HG02852 (cell line): ENCODE results near the gene MAP4K1.
A peak's percentile ranks its signal among the peaks of the same experiment; 100 is the strongest.
"Not testable (repeated sequence)": the region's sequence is repeated elsewhere in the genome, so short reads cannot be mapped to it uniquely, and the experiment has no call there.

Source experiments
- ATAC-seq: cut with Tn5 transposase; IDR thresholded peaks from one replicate; pipeline ENCODE4 v1.9.1; 2021; ENCODE audit warnings: mild to moderate bottlenecking, moderate library complexity; ENCODE audit not compliant: unreplicated experiment

The MAP4K1 gene

DNA sequence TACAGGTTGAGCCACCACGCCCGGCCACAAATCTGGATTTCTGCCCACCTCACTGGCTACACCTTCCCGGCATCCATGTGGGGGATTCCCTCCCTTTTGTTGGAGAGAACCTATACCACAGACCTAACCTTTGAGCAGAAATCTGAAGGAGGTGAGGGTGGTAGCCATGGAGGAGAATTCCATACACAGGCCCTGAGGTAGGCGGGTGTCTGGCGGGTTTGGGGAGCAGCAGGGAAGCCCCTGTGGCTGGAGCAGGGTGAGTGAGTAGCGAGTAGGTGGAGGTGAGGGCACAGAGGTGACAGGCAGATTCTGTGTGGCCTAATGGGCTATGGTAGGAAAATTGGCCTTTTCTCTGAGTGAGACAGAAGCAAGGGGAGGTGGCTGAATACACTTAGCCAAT is 11.8 kb upstream of the MAP4K1 start:
- no peak for ATAC-seq

DNA sequence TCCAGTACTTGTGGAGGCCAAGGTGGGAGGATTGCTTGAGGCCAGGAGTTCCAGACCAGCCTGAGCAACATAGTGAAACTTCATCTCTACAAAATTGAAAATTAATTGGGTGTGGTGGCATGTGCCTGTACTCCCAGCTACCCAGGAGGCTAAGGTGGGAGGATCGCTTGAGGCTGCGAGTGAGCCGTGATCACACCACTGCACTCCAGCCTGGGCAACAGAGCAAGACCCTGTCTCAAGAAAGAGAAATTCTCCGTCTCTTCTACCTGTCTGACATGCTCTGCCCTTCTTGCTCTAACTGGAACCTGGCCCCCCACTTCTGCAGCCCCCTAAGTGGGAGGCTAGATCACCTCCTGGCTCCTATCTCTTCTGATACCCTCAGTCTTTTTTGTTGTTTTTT is 8.6 kb upstream of the MAP4K1 start:
- no peak for ATAC-seq

DNA sequence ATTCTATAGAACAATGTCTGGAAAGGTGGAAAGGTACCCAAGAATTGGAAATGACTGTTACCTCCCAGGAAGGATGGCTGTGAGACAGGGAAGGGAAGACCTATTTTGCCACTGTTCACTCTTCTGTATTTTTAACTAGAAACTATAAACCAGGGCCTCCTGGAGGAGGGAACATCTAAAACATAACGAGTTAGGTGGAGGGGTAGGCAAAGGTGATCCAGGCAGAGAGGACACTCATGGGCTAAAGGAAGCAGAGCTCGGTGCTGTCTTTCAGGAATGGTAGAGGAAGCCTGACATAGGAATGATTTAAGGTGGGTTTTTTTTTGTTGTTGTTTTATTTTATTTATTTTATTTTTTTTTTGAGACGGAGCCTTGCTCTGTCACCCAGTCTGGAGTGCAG is 7.1 kb upstream of the MAP4K1 start:
- no peak for ATAC-seq

DNA sequence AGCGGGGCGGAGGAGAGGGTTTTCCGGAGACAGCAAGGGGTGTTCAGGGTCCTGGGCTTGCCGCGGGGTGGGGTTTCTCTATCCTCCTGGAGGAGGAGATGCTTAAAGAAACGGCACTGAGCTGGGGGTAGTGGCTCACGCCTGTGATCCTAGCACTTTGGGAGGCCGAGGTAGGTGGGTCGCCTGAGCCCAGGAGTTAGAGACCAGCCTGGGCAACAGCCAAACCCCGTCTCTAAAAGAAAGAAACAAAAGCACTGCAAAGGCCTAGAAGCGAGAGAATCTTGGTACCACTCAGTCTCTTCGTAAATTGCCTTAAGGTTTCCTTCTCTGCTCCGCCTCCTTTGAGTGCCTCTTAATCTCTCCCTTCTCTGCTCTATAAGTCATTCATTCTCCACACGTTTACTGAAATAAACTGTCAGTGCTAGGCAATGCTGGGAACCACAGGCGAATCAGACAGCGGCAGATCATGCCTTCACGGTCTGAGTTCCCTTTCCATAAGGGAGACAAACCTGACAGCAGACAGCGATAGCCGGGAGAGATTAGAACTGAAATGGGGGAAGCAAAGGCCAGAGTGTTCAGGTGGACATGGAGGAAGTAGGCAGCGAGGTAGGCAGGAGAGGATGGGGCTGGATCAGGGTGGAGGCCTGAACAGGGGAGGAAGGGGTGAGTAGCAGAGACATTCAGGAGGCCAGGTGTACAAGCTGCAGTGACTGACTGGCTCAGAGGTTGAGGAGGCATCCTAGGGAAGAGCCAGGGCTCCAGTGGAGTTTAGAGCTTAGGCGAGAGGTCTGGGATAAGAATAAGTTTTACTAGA is 1.8 kb upstream of the MAP4K1 start:
- no peak for ATAC-seq

DNA sequence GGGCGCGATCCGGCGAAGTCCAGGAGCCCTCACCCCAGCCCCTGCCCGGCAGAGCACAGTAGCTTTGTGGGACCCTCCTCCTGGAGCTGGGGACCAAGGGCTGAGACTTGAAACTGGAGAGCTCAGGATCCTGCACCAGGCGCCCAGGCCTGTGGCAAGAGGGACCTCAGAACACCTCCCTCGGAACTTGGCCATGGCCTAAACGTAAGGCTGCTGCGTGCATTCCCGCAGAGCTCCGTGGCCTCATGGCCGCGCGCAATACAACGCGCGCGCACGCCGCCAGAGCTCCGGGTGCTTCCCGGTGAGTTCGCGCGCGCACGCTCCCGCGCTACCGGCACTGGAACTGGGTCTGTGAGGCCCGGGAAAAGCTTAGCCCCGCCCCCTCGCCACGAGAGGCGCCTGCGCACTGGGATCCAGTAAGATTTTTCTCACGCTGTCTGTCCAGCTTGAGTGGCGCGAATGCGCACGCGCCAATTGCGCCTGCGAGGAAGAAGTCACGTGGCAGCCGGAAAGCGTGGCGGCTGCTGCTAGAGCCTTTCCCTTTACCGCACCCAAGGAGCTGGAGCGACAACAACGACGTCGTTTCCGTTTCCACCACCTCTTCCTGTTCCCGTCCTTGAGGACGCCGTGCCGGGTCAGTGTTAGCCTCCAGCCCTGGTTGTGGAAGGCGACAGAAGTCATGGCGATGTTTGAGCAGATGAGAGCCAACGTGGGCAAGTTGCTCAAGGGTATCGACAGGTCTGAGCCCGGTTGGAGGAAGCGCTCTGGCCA is 1.0 kb upstream of the MAP4K1 start, which contains the start of gene EIF3K:
EIF3K (plus strand) TSS at position 599 of the 771 bp plus-strand sequence; CDS start at position 680, 81 bp downstream.
- peak; percentile 64 for ATAC-seq

DNA sequence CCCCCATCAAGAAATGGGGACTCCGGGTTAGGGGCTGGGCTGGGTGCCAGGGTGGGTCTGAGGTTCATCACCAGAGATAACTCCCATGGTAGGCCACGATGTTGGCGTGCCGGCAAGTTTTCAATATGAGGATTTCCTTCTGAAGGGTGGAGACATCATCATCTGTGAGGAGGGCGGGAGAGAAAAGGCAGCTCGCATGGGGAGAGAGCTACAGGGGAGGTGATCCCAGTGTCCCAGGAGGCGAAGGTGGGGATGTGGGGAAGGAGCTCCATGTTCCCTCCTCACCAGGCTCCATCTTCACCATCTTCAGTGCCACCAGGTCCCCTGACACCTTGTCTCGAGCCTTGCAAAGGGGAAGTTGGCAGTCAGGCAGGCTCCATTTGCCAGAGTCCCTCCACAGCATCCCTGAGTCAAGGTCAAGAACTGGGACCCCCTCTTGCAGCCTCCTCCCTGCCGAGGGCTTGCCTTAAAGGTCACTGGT is 430 bp downstream of the MAP4K1 start:
- ATAC-seq, result no peak

DNA sequence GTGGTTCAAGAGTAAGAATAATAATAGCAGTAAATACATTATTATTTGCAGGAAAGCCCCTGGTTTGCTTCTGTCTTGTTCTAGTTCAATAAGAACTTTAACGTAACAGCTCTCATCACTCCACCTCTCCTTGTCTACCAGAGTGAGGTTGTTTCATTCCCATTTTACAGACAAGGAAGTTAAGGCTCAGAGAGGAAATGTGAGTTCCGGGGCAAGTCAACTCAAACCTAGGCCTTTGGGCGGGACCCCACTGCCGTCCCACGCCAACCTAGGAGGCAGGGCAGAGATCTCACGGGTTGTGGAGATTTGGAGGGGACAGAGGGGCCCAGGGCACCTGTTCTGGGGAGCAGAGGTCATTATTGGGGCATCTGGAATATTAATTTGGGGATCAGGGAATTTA is 1.5 kb downstream of the MAP4K1 start:
- ATAC-seq, result no peak

DNA sequence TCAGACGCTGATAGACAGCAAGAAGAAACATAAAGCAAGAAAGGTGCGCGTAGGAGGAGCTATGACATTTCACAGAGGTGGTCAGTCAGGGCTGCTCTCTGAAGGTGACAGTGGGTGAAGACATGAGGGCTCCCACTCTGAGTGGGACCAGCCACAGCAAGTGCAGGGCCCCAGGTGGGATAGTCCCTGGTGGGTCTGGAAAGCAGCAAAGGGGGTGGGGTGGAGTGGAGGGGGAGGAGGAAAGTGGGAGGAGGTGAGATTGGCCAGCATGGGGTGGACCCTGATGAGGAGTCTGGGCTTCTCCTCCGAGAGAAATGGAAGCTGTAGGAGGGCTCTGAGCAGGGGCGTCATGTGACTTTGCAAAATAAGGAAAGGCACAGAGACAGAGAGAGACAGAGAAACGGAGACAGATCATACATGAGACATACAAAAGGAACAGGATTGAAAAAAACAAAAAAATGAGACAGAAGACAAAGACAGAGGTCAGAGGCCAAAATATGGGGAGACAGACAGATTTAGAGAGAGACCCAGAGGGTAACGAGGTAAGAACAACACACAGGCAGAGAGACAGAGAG is 2.7 kb downstream of the MAP4K1 start:
- no peak for ATAC-seq

DNA sequence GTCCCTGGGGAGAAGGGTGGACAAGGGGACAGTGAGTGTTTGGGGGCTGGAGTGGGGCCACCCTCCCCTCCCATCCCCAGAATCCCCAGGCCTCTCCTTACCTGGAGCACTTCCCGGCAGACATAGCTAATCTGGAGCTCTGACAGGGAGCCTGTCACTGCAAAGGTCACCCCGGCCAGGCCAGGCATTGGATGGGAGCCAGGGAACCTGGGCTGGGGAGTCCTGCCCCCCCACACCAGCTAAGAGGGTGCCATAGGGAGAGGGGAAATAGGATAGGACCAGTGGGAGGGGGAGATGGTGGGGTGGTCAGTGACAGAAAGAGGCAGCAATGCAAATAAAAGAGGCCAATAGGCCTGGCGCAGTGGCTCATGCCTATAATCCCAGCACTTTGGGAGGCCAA is 3.5 kb downstream of the MAP4K1 start:
- no peak for ATAC-seq

DNA sequence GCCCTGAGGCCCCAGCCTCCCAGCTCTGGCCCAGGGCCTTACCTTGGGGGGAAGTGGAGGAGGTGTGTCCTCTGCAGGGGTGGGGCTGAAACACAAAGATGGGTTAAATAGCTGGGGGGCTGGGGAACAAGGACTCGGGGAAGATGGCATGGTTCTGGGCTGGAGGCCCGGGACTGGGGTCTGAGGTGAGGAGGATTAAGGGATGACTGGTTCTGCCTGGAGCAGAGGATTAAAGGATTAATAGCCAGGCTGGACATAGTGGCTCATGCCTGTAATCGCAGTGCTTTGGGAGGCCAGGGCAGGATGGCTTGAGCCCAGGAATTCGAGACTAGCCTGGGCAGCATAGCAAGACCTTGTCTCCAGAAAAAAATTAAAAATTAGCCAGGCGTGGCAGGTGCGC is 11.6 kb downstream of the MAP4K1 start:
- no peak for ATAC-seq

DNA sequence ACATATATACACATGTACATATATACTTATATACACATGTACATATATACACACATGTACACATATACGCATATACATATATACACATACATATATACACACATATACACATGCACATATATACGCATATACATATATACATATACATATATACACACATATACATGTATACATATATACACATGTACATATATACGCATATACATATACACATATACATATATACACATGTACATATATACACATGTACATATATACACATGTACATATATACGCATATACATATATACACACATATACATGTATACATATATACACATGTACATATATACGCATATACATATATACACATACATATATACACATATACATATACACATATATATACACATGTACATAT is 14.9 kb downstream of the MAP4K1 start:
- ATAC-seq, result not testable (repeated sequence)

DNA sequence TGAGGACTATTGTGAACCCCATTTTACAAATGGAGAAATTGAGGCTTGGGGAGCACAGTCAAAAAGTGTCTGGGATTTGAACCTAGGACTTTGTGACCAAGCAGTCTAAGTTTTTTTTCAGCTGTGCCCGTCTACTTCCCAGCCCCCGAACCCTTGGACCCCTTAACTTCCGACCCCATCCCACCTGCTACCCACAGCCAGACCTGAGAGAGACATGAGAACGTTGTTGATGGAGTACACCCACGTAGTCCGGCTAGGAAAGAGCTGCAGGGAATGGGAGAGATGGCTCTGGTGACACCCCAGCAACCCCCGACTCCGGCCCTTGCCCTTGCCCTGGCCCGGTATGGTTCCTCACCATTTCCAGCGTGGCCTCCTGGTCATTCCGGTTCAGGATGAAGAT is 18.0 kb downstream of the MAP4K1 start:
- no peak for ATAC-seq

DNA sequence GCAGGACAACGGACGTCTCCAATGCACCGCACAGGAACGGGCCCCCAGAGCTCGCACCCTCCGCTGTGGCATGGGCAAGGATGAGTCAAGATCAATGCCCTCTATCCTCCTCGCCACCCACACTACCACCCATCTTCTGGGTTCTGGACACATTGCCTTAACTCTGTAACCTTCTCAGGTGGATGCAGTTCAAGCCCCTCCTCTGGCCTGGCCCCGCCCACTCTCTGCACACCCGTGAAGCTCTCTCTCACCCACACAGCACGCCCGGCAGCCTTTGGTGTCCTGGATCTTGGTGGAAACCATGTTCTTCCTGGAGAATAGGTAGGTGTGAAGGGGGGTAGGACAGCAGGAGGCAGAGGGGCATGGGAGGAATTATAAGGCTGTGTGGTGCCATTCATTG is 20.7 kb downstream of the MAP4K1 start:
- no peak for ATAC-seq

DNA sequence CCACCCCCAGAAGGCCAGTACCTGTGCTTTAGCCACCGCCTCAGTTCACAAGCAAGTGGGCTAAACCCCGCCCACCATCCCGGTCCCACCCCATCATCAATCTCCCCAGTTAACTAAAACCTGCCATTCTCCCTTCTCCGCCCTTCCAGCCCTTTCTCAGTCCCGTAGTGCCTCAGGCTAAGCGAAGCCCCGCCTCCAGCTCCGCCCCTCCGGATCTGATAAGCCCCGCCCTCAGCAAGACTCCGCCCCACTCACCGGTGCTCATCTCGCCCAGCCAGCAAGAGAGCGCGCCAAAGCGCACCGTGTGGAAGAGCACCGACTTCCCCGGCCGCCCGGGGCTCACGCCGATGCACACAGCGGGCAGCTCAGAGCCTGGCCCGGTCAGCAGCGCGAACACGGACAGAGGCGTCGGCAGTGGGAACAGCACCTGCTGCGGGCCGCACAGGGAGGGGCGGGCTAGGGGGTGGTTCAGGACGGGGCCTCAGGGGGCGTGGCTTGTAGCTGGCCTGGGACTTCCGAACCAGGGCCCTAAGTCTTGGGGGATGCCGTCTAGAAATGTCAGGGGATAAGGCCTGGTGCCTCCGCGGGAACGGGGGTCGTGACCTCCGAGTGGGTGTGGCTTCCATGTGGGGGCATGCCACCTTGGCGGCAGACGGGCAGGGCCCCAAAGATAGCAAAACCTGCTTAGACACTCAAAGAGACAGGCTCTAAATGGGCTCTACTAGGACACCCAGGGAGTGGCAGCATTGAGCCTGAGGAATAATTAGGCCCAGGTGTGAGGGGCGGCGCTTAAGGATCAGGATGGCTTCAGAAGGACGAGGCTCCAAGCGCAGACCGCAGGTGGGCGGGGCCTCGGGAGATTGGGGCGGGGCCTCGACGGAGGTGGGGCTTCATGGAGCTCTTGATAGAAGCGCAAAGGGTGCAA is 21.4 kb downstream of the MAP4K1 start:
- ATAC-seq, result no peak

DNA sequence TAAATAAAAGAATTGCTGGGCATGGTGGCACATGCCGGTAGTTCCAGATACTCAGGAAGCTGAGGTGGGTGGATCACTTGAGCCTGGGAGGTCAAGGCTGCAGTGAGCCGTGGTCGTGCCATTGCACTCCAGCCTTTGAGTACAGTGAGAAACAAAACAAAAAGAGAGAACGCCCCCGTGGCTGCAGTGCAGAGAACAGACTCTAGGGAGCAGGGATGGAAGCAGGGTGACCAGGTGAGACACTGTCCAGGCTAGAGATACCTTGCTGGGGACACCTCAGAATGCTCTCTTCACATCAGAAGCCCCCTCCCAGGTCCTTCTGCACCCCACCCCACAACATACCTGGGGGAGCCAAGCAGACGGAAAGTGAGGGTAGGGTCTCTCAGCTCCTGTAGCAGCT is 24.8 kb downstream of the MAP4K1 start:
- no peak for ATAC-seq

DNA sequence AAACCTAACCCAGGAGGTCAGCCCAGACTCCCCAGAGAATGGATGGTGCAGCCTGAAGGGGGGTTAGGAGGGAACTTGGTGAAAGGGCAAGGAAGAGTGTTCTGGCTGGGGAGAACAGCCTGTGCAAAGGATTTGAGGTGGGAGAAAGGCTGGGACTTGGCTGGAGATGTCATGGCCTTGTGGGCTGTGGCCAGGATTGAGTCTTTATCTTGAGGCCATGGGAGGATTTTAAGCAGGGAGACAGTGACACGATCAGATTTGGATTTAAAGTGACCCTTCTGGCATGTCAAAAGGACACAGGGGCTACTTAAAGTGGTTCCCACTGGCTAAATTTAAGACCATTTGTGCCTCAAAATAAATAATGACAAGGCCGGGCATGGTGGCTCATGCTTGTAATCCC is 29.7 kb downstream of the MAP4K1 start:
- ATAC-seq, result no peak

DNA sequence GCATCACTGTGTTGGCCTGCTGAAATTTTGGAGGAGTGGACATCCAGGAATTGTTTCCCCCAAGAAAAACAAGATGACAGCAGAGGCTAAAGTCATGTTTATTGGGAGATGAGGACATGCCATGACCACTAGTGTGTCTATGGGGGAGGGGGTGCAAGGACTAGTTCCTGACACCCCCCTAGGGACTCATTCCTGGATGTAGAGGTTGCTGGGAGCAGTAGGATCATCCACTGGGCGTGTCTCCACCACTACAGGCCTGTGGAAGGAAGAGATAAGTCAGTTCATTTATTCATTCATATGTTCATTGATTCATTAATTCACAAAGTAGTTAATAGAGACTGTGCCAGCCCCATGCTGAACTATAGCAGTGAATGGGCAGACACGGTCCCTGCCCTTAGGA is 30.2 kb downstream of the MAP4K1 start:
- ATAC-seq, result no peak

DNA sequence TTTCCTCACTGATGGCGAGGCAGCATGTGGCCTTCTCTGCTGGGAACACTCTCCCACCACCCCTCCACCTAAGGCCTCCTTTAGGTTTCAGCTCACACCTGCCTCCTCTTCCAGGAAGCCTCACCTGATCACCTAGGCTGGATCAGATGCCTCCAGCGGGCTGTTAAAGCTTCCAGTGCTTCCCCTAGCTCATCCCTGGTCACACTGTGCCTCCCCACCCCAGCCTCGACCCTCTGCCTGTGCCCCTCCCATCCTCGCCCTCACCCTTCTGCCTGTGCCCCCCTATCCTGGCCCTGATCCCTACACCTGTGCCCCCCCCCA is 33.8 kb downstream of the MAP4K1 start:
- ATAC-seq, result no peak

DNA sequence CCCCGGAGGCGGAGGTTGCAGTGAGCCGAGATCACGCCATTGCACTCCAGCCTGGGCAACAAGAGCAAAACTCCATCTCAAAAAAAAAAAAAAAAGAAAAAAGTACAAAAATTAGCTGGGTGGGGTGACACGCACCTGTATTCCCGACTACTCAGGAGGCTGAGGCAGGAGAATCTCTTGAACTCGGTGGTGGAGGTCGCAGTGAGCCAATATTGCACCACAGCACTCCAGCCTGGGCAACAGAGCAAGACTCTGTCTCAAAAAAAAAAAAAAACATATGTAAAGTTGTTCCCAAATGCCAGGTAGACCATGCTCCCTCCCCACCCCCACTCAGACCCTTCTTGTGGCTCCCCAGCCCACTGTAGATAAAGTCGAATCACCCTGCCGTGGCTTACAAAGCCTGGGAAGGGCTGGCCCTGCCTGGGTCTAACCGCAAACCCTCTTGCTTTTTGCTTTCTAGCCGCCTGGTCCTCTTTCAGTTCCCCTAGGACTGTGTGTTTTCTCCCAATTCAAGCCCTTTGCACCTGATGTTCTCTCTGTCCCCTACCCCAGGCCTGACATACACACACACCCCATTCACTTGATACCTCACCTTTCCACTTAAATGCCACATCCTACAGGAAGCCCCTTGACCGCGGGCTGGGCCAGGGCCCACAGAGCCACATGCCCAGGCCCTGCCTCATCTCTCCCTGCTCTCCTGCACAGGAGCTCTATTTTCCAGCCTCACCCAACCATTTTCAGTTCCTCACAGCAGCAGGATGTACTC is 34.4 kb downstream of the MAP4K1 start:
- peak; percentile 81 for ATAC-seq

DNA sequence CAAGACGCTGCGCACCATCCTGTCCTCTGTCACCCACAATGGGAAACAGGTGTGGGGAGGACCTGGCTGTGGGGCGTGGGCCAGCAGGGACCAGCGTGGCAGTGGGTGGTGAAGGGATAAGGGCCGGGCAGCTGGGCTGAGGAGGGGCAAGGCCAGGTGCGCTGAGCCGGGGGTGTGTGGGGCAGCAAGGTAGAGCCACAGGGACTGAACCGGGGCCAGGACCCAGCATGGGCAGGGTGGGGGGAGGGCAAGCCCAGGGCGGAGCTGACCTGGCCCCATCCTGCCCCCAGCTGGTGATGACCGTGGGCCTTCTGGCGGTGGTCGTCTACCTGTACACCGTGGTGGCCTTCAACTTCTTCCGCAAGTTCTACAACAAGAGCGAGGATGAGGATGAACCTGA is 37.7 kb downstream of the MAP4K1 start:
- no peak for ATAC-seq
